ENCODE results near the gene LIPC. TPM values are rescaled to one million over a fixed set of nuclear protein-coding genes. Genes with fewer than 3 reads are reported as not detected.
A peak's percentile ranks its signal among the peaks of the same experiment; 100 is the strongest.

Gene LIPC
- total RNA-seq, 3 donors from 2014 or later (not counting 1 experiment from before 2014, with no cell fraction given) = 5.3 to 7.1 (median 5.3) TPM

DNA sequence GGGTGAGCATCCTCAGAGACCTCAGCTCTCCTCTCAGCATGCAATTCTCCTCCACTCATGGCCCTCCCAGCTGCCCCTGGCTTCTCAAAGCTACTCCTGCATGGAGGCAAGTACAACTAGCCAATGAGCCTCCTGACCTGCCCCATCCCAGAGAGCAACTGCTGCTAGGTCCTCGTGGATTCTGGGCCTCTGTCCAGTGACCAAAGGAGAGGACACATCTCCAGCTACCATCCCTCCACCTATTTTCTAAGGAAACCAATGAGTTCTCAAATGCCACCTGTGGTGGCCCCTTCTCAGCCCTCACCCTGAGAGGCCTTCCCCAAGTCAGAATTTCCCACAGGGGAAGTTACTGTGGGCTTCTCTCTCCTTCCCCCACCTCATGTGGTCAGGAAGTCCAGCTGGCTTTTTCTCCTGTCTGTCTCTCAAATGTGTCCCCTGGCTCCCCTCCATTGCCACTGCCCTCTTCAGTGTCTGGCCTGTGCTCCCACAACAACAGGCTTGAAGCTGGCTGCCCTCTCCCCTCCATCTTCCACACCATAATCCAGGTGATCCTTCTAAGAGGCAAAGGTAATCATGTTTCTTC, 43.0 kb downstream of the LIPC start:
- Mint-ChIP-seq H3K4me1 (peaks cover 63 to 72% of the 10 kb centered on the region in 2 donors), H3K4me3 (peak overlapping the region; percentile 78), H3K9me3 (no peaks in the 10 kb centered on the region), H3K27me3 (ENCODE audit: low read depth in 2 of 2) (no peaks in the 10 kb centered on the region), H3K27ac (peak overlapping the region; percentile 88 to 91), H3K36me3 (no peaks in the 10 kb centered on the region)
- H3K36me3 ChIP-seq (ENCODE audit: control insufficient read depth, insufficient read depth, low read length) = no peaks in the 10 kb centered on the region
- no peak overlapping the region for H3K4me3 ChIP-seq (ENCODE audit: low read length)
- H3K4me1 ChIP-seq (ENCODE audit: control insufficient read depth, insufficient read depth, low read length) = peaks cover 68% of the 10 kb centered on the region
- H3K27ac ChIP-seq (ENCODE audit: low read length) = no peak overlapping the region
- H3K9me3 ChIP-seq (ENCODE audit: control insufficient read depth, insufficient read depth, low read length) = no peaks in the 10 kb centered on the region
- WGBS (ENCODE audit: insufficient coverage) = 79% methylated on average over 1 of the region's 1 CpG
- no peak for ATAC-seq
- H3K27me3 ChIP-seq (ENCODE audit: control insufficient read depth, insufficient read depth, low read length) = no peaks in the 10 kb centered on the region
- intact Hi-C loops (cut with micrococcal nuclease) = loop anchor here (5.0 to 10.0 kb wide), 4 partner anchors 80 to 280 kb away; no protein-coding TSS in a partner anchor
- no peak for DNase-seq
- TF ChIP-seq, protein P1, sequence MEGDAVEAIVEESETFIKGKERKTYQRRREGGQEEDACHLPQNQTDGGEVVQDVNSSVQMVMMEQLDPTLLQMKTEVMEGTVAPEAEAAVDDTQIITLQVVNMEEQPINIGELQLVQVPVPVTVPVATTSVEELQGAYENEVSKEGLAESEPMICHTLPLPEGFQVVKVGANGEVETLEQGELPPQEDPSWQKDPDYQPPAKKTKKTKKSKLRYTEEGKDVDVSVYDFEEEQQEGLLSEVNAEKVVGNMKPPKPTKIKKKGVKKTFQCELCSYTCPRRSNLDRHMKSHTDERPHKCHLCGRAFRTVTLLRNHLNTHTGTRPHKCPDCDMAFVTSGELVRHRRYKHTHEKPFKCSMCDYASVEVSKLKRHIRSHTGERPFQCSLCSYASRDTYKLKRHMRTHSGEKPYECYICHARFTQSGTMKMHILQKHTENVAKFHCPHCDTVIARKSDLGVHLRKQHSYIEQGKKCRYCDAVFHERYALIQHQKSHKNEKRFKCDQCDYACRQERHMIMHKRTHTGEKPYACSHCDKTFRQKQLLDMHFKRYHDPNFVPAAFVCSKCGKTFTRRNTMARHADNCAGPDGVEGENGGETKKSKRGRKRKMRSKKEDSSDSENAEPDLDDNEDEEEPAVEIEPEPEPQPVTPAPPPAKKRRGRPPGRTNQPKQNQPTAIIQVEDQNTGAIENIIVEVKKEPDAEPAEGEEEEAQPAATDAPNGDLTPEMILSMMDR (IDR thresholded peaks at IDR 0.05) = no peak

DNA sequence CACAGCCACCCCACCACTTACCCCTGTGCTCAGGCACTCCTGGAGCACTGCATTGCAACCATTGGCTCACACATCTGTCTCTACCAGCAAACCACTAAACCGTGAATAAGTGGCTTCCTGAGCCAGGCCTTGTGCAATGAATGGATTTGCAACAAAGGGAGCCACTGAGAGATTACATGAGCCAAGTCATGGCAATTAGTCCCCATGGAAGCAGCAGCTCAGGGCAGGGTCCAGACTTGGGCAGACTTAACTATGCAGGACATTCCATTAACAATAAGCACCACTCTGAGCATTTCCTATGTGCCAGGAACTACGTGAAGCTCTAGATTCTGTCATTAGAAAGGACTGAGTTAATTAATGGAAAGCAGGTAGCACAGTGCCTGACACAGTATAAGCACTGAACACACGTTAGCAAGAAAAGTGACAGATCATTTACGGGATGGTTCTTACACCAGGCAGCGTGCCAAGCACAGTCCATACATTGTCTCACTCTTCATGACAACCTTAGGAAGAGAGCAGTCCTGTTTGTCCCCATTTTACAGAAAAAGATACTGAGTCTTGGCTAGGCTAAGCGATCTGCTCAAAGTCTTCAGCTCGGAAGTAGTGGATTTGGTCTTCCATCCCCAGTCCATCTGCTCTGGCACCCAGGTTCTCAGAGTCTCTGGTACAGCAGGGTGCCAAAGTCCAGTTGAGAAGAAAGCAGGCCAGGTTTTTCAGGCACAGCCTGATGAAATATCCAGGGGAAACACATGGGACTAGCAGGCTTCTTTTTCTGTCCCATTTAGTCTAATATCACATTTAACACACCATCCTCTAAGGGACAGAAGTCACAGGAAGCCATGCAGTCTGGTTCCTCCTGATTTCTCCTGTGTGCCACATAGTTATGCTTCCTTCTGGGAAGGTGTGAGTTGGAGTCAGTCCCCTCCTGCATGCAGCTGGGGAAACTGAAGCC, 44.1 kb downstream of the LIPC start:
- no peaks in the 10 kb centered on the region for H3K9me3 ChIP-seq (ENCODE audit: control insufficient read depth, insufficient read depth, low read length)
- DNase-seq = peak in 1 of 2 donors; percentile 18
- ATAC-seq = peak in 1 of 3 donors; percentile 28
- H3K27me3 ChIP-seq (ENCODE audit: control insufficient read depth, insufficient read depth, low read length) = no peaks in the 10 kb centered on the region
- WGBS (ENCODE audit: insufficient coverage) = 75% methylated on average over 7 of the region's 7 CpGs
- Mint-ChIP-seq H3K4me1 (peaks cover 61 to 74% of the 10 kb centered on the region in 2 donors), H3K36me3 (no peaks in the 10 kb centered on the region), H3K4me3 (peak overlapping the region; percentile 78), H3K27me3 (ENCODE audit: low read depth in 2 of 2) (no peaks in the 10 kb centered on the region), H3K9me3 (no peaks in the 10 kb centered on the region), H3K27ac (peak overlapping the region; percentile 88 to 91)
- TF ChIP-seq, protein P1 (IDR thresholded peaks at IDR 0.05) = no peak
- intact Hi-C loops (cut with micrococcal nuclease) = loop anchor here (10.0 kb wide), 2 partner anchors 79 to 279 kb away; no protein-coding TSS in a partner anchor
- no peaks in the 10 kb centered on the region for H3K36me3 ChIP-seq (ENCODE audit: control insufficient read depth, insufficient read depth, low read length)
- no peak overlapping the region for H3K27ac ChIP-seq (ENCODE audit: low read length)
- no peak overlapping the region for H3K4me3 ChIP-seq (ENCODE audit: low read length)
- peaks cover 68% of the 10 kb centered on the region for H3K4me1 ChIP-seq (ENCODE audit: control insufficient read depth, insufficient read depth, low read length)

DNA sequence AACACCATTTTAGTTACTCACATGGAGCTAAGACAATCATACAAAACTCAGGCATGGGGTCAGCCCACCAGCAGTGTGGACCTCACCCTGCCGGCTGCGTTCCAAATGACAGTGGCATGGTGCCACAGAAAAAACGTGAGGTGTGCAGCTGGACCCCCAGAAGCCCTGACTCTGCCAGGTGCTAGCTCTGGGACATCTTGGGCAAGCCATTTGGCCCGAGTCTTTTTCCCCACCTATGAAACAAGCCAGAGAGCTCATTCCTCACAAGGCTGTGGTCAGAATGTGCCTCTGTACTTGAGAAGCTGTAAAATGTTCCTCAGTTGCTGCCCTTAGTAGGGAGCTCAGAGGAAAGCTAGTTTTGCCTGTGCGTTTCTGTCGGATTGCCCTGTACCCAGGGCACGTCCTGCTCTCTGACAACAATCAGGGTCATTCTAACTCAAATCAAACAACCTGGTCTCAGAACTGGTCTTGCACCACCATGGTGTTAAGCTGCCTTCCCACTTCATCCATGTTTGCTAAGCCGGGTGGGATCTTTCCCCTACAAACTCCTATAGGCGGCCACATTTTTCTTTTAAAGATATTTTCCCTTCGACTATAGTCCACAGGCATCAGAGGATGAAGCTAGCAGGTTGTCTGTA, 44.9 kb downstream of the LIPC start:
- Mint-ChIP-seq H3K9me3 (no peaks in the 10 kb centered on the region), H3K27ac (peak overlapping the region; percentile 88 to 91), H3K4me3 (peak overlapping the region; percentile 52), H3K27me3 (ENCODE audit: low read depth in 2 of 2) (no peaks in the 10 kb centered on the region), H3K36me3 (no peaks in the 10 kb centered on the region), H3K4me1 (peaks cover 57 to 70% of the 10 kb centered on the region in 2 donors)
- Histone ChIP-seq H3K4me1 (ENCODE audit: control insufficient read depth, insufficient read depth, low read length) (peaks cover 64% of the 10 kb centered on the region), H3K4me3 (ENCODE audit: low read length) (no peak overlapping the region), H3K27ac (ENCODE audit: low read length) (peak overlapping the region; percentile 24), H3K27me3 (ENCODE audit: control insufficient read depth, insufficient read depth, low read length) (no peaks in the 10 kb centered on the region), H3K9me3 (ENCODE audit: control insufficient read depth, insufficient read depth, low read length) (no peaks in the 10 kb centered on the region), H3K36me3 (ENCODE audit: control insufficient read depth, insufficient read depth, low read length) (no peaks in the 10 kb centered on the region)
- intact Hi-C loops (cut with micrococcal nuclease) = loop anchor here (10.0 kb wide), 2 partner anchors 78 to 278 kb away; no protein-coding TSS in a partner anchor
- DNase-seq (no peak), ATAC-seq (no peak)
- TF ChIP-seq, protein P1 (IDR thresholded peaks at IDR 0.05) = no peak
- WGBS (ENCODE audit: insufficient coverage) = 75% methylated on average over 7 of the region's 10 CpGs
